Measurements from ENCODE around the gene DUSP2. TPM values are rescaled to one million over a fixed set of nuclear protein-coding genes. Genes with fewer than 3 reads are reported as not detected.

DUSP2 gene
- total and polyA plus RNA-seq, 4 donors: 5.2 to 10.7 (median 7.9) TPM

DNA sequence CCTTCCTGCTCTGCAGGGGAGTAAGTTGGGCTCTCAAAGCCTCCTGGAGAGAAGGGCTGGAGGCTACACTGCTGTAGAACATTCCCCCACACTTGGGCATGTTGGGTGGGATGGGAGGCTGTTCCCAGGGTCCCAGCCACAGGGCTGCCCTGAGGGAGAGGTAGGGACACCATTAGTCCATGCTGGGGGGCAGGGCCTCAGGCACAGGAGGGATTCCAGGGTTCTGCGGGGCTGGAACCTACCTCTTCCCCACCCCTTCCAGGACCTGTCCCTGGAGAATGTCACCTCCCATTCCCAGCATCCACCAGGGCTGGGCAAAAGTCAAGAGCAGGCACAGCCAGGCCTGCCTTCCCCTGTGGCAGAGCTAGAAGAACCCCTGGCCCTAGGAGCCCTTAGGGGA lies 21.9 kb downstream of the DUSP2 start:
- H3K27ac ChIP-seq (ENCODE audit: low read depth, low read length): no peak overlapping the region
- peaks cover 21% of the 10 kb centered on the region for H3K27me3 ChIP-seq (ENCODE audit: control insufficient read depth, insufficient read depth, low read length)
- no peaks in the 10 kb centered on the region for H3K9me3 ChIP-seq (ENCODE audit: control insufficient read depth, insufficient read depth, low read length)
- H3K36me3 ChIP-seq (ENCODE audit: control insufficient read depth, insufficient read depth, low read length): peaks cover 2% of the 10 kb centered on the region
- no peak overlapping the region for H3K4me3 ChIP-seq (ENCODE audit: low read depth, low read length)
- peaks cover 4% of the 10 kb centered on the region for H3K4me1 ChIP-seq (ENCODE audit: control insufficient read depth, insufficient read depth, low read length)
- DNase-seq (ENCODE audit: low read depth in 4 of 6, low spot score in 6 of 6): no peak
- no CpG with 5 or more reads among the region's 1 CpG for WGBS (ENCODE audit: insufficient coverage)

DNA sequence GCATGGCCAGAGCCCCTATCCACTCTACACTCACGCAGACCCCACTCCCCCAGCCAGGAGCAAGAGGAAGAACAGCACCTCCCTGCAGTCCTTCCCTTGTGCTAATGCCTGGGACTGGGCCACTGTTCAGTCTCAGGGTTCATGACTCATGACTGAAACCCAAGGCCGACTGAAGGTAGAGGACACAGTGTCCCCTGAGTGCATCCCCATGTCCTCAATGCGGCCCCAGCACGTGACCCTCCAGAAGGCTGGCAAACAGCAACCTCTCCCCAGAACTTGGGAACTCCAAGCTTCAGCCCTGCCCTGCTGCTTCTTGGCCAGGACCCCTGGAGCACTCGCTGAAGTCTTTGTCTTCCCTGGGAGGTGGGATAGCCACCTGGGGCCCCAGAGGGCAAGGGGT lies 22.8 kb downstream of the DUSP2 start:
- peaks cover 12% of the 10 kb centered on the region for H3K4me1 ChIP-seq (ENCODE audit: control insufficient read depth, insufficient read depth, low read length)
- 87% methylated on average over 4 of the region's 5 CpGs for WGBS (ENCODE audit: insufficient coverage)
- no peaks in the 10 kb centered on the region for H3K9me3 ChIP-seq (ENCODE audit: control insufficient read depth, insufficient read depth, low read length)
- H3K27ac ChIP-seq (ENCODE audit: low read depth, low read length): no peak overlapping the region
- peaks cover 30% of the 10 kb centered on the region for H3K27me3 ChIP-seq (ENCODE audit: control insufficient read depth, insufficient read depth, low read length)
- no peak overlapping the region for H3K4me3 ChIP-seq (ENCODE audit: low read depth, low read length)
- H3K36me3 ChIP-seq (ENCODE audit: control insufficient read depth, insufficient read depth, low read length): peaks cover 2% of the 10 kb centered on the region
- DNase-seq (ENCODE audit: low read depth in 4 of 6, low spot score in 6 of 6): no peak

DNA sequence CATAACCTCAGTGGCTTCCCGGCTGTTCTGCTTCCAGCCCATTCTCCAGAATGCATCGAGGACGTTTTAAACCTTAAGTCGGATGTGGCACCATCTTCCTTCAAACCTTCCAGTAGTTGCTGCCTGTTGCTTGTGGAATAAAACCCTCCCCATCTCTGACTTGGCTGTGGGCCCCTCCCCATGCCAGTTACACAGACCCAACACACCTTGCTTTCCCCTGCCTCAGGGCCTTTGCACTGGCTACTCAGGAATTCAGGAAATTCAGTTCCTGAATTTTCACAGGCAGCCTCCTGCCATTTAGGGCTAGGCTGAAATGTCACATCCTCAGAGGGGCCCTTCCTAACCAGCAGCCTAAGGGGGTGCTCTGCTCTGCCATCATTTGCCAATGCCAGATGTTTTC lies 23.8 kb downstream of the DUSP2 start:
- Histone ChIP-seq H3K36me3 (ENCODE audit: control insufficient read depth, insufficient read depth, low read length) (peaks cover 2% of the 10 kb centered on the region), H3K9me3 (ENCODE audit: control insufficient read depth, insufficient read depth, low read length) (no peaks in the 10 kb centered on the region), H3K4me1 (ENCODE audit: control insufficient read depth, insufficient read depth, low read length) (peaks cover 16% of the 10 kb centered on the region), H3K27me3 (ENCODE audit: control insufficient read depth, insufficient read depth, low read length) (peaks cover 33% of the 10 kb centered on the region), H3K4me3 (ENCODE audit: low read depth, low read length) (no peak overlapping the region), H3K27ac (ENCODE audit: low read depth, low read length) (no peak overlapping the region)
- 90% methylated on average over 4 of the region's 4 CpGs for WGBS (ENCODE audit: insufficient coverage)
- DNase-seq (ENCODE audit: low read depth in 4 of 6, low spot score in 6 of 6): no peak

DNA sequence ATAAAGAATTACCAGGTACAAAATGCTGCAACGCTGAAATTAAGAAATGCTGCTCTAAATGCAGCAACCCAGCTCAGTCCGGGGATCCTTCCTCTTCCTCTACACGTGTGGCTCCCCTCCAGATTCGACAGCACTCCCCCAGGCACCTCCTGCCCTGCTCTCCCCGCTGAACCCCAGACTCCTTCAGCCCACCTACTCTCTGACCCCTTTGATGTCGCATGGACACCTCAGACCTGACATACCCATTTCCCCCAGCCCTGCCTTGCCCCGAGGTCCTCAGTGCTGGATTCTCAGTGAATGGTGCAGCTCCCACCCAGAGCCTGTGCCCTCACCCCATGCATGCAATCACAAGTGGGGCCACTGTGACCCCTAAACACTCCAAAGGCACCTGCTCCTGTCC lies 24.2 kb downstream of the DUSP2 start:
- WGBS (ENCODE audit: insufficient coverage): 74% methylated on average over 7 of the region's 7 CpGs
- H3K27me3 ChIP-seq (ENCODE audit: control insufficient read depth, insufficient read depth, low read length): peaks cover 37% of the 10 kb centered on the region
- peaks cover 2% of the 10 kb centered on the region for H3K36me3 ChIP-seq (ENCODE audit: control insufficient read depth, insufficient read depth, low read length)
- H3K27ac ChIP-seq (ENCODE audit: low read depth, low read length): no peak overlapping the region
- no peak overlapping the region for H3K4me3 ChIP-seq (ENCODE audit: low read depth, low read length)
- H3K9me3 ChIP-seq (ENCODE audit: control insufficient read depth, insufficient read depth, low read length): no peaks in the 10 kb centered on the region
- peaks cover 16% of the 10 kb centered on the region for H3K4me1 ChIP-seq (ENCODE audit: control insufficient read depth, insufficient read depth, low read length)
- no peak for DNase-seq (ENCODE audit: low read depth in 4 of 6, low spot score in 6 of 6)

DNA sequence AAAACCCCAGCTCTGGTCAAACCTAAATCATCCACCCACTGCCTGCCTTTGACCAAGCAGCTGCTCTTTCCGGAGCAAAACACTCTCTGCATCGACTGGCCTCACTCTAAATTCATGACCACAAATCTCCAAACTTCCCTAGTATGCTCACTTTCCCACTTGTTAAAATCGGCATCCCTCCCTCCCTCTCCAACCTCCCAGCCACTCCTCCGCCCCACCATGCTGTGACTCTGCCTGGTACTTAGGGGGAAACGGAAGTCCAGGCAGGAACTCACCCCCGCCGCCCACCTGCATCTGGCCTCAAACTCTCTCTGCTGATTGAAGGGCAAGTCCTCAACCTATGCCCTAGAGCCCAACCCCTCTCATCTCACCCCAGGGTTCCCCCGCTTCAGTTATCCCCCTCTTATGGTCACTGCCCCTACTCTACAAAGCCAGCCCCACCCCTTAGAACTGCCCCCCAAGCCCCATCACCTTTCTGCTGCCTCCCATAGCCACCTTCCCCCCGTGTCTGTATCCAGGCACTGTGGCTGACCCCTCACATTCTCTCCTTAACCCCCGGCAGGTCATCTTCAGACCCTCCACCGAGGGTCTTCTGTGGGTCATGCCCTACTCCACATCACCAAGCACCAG lies 25.0 kb downstream of the DUSP2 start:
- Histone ChIP-seq H3K4me3 (ENCODE audit: low read depth, low read length) (no peak overlapping the region), H3K36me3 (ENCODE audit: control insufficient read depth, insufficient read depth, low read length) (peaks cover 2% of the 10 kb centered on the region), H3K4me1 (ENCODE audit: control insufficient read depth, insufficient read depth, low read length) (peaks cover 16% of the 10 kb centered on the region), H3K27ac (ENCODE audit: low read depth, low read length) (no peak overlapping the region), H3K9me3 (ENCODE audit: control insufficient read depth, insufficient read depth, low read length) (no peaks in the 10 kb centered on the region), H3K27me3 (ENCODE audit: control insufficient read depth, insufficient read depth, low read length) (peaks cover 45% of the 10 kb centered on the region)
- 41% methylated on average over 10 of the region's 11 CpGs for WGBS (ENCODE audit: insufficient coverage)
- no peak for DNase-seq (ENCODE audit: low read depth in 4 of 6, low spot score in 6 of 6)

DNA sequence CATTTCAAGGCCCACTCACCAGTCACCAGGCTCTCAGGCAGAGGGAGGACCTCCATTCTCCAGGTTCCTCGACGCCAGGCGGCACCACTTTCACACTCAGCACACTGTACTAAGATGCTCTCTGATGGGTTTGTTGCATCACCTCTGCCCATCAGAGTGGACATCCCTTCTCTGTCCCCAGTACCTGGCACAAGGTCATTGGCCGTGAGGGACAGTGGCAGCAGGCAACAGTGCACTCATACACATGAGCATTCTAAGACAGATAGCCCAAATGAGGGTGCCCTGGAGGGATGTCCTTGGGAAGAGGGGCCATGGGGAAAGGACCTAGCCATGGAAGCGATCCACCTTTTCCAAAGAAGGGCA lies 25.9 kb downstream of the DUSP2 start:
- H3K27ac ChIP-seq (ENCODE audit: low read depth, low read length): no peak overlapping the region
- no peaks in the 10 kb centered on the region for H3K9me3 ChIP-seq (ENCODE audit: control insufficient read depth, insufficient read depth, low read length)
- no peak for DNase-seq (ENCODE audit: low read depth in 4 of 6, low spot score in 6 of 6)
- H3K36me3 ChIP-seq (ENCODE audit: control insufficient read depth, insufficient read depth, low read length): peaks cover 2% of the 10 kb centered on the region
- 93% methylated on average over 3 of the region's 5 CpGs for WGBS (ENCODE audit: insufficient coverage)
- H3K4me1 ChIP-seq (ENCODE audit: control insufficient read depth, insufficient read depth, low read length): peaks cover 16% of the 10 kb centered on the region
- no peak overlapping the region for H3K4me3 ChIP-seq (ENCODE audit: low read depth, low read length)
- peaks cover 47% of the 10 kb centered on the region for H3K27me3 ChIP-seq (ENCODE audit: control insufficient read depth, insufficient read depth, low read length)

DNA sequence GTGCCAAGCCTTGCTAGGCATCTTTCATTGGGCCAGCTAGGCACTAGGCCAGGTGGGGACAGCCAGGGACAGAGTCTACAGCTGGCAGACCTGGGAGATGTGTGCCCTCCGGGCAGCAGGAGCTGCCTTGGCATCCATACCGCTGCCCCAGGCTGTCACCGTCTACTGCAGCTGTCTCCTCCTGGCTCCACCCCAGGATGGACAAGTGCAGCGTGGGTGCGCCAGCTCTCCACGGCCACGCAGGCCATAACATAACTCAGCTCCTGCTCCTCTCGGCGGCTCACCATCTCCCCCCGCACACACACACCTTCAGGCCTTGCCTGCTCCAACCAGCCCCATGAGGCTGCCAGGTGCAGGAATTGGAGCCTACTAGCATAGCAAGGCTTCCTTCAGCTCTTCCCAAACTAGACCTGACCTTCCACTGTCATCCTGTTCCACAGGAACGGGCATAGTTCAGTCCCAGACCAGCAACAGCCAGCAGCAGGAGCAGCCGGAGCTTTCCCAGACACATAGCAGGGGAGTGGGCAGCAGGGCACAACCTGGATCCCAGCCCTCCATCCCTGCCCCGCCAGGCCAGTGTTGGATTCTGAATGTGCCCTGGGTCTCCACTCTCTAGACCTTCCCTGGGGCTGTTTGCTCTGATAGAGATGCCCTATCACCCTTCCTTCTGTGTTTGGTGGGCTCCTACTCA lies 26.4 kb downstream of the DUSP2 start:
- H3K27ac ChIP-seq (ENCODE audit: low read depth, low read length): no peak overlapping the region
- DNase-seq (ENCODE audit: low read depth in 4 of 6, low spot score in 6 of 6): no peak

DNA sequence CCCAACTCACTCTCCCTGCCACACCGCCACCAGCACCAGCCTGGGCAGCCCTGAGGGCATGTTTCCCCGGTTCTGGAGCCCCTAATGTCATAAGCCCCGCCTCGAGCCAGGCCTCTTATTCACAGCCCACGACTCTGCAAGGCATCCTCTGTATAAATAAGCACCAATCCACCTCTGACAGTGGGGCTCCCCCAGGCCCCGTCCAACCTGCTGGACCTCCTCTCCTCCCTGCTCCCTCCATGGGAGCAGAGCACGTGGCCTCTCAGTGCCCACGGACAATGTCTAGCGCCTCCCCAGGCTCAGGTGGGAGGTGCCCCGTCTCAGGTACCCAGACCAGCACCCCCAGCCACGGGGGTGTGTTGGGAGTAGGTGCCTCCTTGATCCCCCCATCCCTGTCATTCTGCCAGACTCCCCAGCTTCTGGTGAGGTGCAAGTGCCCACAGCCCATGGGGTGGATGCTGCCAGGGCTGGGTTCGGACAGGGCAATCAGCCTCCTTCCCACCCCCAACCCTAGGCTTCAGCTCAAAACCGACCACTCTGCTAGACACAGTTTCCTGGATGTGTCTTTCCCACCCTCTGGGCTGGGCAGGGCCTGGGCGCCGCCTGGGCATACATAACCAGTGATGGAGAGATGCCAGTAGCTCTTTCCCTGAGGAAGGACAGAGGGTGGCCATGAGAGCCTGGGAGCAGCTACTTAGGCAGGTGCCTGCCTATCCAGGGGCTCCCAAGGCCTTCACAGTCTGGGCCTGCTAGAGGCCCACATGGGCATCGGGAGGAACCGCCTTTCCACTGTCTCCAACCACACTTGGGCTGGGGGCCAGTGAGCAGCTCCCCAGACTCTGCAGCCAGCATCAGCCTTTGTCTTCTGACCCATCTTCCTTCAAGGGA lies 27.3 kb downstream of the DUSP2 start:
- H3K9me3 ChIP-seq (ENCODE audit: control insufficient read depth, insufficient read depth, low read length): no peaks in the 10 kb centered on the region
- H3K36me3 ChIP-seq (ENCODE audit: control insufficient read depth, insufficient read depth, low read length): peaks cover 2% of the 10 kb centered on the region
- no peak overlapping the region for H3K4me3 ChIP-seq (ENCODE audit: low read depth, low read length)
- H3K27me3 ChIP-seq (ENCODE audit: control insufficient read depth, insufficient read depth, low read length): peaks cover 47% of the 10 kb centered on the region
- H3K27ac ChIP-seq (ENCODE audit: low read depth, low read length): no peak overlapping the region
- DNase-seq (ENCODE audit: low read depth in 4 of 6, low spot score in 6 of 6): no peak
- 53% methylated on average over 16 of the region's 17 CpGs for WGBS (ENCODE audit: insufficient coverage)
- peaks cover 16% of the 10 kb centered on the region for H3K4me1 ChIP-seq (ENCODE audit: control insufficient read depth, insufficient read depth, low read length)

More for the DNA sequence above, 26.4 kb downstream of the DUSP2 start:
- WGBS (ENCODE audit: insufficient coverage): 80% methylated on average over 13 of the region's 13 CpGs
- Histone ChIP-seq H3K4me1 (ENCODE audit: control insufficient read depth, insufficient read depth, low read length) (peaks cover 16% of the 10 kb centered on the region), H3K4me3 (ENCODE audit: low read depth, low read length) (no peak overlapping the region), H3K27me3 (ENCODE audit: control insufficient read depth, insufficient read depth, low read length) (peaks cover 47% of the 10 kb centered on the region), H3K36me3 (ENCODE audit: control insufficient read depth, insufficient read depth, low read length) (peaks cover 2% of the 10 kb centered on the region), H3K9me3 (ENCODE audit: control insufficient read depth, insufficient read depth, low read length) (no peaks in the 10 kb centered on the region)

DNA sequence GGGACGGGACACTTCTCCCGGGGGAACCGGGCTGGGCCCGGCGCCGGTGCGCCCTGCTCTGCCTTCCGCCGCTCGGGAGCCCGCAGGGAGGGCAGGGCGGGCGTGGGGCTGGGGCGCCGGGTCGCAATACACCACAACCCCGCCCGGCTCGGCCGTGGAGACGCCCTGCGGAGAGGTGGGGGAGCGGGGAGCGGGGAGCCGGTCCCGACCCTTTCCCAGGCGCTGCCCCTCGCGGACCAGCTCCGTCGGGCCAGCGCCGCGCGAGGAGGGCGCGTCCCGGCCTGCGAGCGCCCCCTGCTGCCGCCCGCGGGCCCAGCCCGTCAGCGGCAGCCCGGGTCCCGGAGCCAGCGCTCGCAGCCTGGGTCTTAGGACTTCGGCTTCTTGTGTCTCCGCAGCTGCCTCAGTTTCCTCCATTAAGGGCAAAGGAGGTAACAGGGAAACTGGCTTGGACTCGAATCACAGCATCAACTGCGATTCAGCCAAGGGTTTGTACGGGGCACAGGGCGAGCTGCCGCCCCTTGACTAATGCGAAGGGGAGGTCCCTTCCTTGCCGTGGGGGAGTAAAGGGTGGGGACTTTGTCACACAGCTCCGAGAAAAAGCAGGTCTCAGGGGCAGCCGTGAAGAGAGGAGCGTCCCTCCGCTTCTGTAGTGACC lies 28.2 kb downstream of the DUSP2 start:
- H3K36me3 ChIP-seq (ENCODE audit: control insufficient read depth, insufficient read depth, low read length): no peaks in the 10 kb centered on the region
- H3K4me3 ChIP-seq (ENCODE audit: low read depth, low read length): no peak overlapping the region
- H3K4me1 ChIP-seq (ENCODE audit: control insufficient read depth, insufficient read depth, low read length): peaks cover 16% of the 10 kb centered on the region
- H3K27me3 ChIP-seq (ENCODE audit: control insufficient read depth, insufficient read depth, low read length): peaks cover 45% of the 10 kb centered on the region
- H3K9me3 ChIP-seq (ENCODE audit: control insufficient read depth, insufficient read depth, low read length): no peaks in the 10 kb centered on the region
- peak in 4 of 6 donors; percentile 29 to 73 (median 50) for DNase-seq (ENCODE audit: low read depth in 4 of 6, low spot score in 6 of 6)
- no peak overlapping the region for H3K27ac ChIP-seq (ENCODE audit: low read depth, low read length)
- WGBS (ENCODE audit: insufficient coverage): under 1% methylated on average over 57 of the region's 62 CpGs
